Epithelial cell of esophagus (primary cell): ENCODE results near the gene MIS12.
A peak's percentile ranks its signal among the peaks of the same experiment; 100 is the strongest.

Experiments
- DNase-seq: peaks from one replicate; pipeline ENCODE4 v3.0.0; 2010; ENCODE audit warnings: low read depth
- H3K4me3 ChIP-seq: 2 replicates; pipeline ENCODE4 v1.5.1; 2011; ENCODE audit warnings: mild to moderate bottlenecking, low read length, control low read depth
- TF ChIP-seq, protein P1 (sequence below): IDR thresholded peaks from 2 replicates; pipeline ENCODE4 v1.5.1; 2011; ENCODE audit warnings: low read depth, mild to moderate bottlenecking, low read length, control low read depth, inconsistent platforms; ENCODE audit not compliant: insufficient read depth; ENCODE audit errors: missing control alignments

The MIS12 gene

DNA sequence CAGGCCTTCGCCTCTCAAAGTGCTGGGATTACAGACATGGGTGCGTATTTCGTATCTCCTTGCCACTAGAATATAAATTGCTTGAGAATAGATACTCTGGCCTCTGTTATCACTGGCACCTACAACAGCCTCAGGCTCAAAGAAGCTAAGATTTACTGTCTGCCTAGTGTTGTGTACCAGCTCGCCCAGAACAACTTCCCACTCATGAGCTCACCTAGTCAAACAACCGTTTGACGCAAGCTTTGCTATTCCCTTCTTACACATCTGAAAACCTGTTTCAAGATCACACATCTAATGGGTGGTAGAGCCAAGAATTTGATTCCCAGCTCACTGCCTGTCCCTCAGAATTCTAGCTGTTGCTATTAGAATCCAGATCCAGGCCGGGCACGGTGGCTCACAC is 24.4 kb downstream of the MIS12 start:
- H3K4me3 ChIP-seq, result no peak overlapping the region
- TF ChIP-seq, protein P1, sequence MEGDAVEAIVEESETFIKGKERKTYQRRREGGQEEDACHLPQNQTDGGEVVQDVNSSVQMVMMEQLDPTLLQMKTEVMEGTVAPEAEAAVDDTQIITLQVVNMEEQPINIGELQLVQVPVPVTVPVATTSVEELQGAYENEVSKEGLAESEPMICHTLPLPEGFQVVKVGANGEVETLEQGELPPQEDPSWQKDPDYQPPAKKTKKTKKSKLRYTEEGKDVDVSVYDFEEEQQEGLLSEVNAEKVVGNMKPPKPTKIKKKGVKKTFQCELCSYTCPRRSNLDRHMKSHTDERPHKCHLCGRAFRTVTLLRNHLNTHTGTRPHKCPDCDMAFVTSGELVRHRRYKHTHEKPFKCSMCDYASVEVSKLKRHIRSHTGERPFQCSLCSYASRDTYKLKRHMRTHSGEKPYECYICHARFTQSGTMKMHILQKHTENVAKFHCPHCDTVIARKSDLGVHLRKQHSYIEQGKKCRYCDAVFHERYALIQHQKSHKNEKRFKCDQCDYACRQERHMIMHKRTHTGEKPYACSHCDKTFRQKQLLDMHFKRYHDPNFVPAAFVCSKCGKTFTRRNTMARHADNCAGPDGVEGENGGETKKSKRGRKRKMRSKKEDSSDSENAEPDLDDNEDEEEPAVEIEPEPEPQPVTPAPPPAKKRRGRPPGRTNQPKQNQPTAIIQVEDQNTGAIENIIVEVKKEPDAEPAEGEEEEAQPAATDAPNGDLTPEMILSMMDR, result no peak
- peak; percentile 91 for DNase-seq

DNA sequence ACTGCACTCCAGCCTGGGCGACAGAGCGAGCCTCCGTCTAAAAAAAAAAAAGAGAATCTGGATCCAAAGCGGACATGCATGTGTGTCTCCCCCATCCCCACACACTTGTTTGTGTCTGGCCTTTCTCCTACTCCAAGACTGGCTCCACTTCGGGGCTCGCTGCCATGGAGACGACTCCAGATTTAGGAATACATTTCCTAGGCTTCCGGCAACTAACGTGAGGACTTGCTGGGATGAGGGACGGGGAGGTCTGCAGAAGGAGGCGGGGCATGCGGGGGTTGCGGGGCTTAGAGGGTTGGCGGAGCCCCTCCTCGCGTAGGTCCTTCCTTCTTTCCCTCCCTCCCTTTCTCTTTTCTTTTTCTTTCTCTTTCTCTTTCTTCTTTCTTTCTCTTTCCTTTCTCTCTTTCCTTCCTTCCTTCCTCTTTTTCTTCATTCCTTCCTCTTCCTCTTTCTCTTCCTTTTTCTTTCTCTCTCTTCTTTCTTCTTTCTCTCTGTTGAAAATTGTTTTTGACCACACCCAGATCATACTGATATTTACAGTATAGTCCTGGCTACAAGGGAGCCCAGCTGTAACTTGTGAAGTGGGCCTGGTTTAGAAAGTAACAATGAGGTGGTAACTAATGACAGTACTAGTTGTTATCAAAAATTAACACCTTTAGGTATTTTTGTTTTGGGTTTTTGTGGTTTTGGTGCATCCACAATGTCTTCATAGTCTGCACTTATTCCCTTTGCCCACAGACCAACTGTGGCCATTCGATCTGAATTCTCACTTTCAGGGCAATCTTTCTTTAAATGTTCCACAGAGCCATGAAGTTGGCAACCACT is 25.2 kb downstream of the MIS12 start:
- DNase-seq, result no peak
- H3K4me3 ChIP-seq, result no peak overlapping the region
- TF ChIP-seq, protein P1, result no peak

DNA sequence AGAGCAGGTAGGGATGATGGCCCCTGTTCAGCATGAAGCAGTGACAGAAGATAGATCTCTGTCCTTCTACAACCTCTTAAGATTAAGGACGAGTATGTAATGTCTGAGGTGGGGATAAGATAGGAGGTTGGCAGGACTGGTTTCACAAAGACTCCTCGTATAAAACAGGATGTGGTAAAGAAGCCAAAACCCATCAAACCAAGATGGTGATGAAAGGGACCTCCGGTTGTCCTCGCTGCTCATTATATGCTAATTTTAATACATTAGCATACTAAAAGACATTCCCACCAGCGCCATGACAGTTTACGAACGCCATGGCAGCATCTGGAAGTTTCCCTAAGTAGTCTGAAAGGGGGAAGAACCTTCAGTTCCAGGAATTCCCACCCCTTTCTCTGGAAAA is 27.3 kb downstream of the MIS12 start:
- TF ChIP-seq, protein P1, result no peak
- H3K4me3 ChIP-seq, result no peak overlapping the region
- no peak for DNase-seq

DNA sequence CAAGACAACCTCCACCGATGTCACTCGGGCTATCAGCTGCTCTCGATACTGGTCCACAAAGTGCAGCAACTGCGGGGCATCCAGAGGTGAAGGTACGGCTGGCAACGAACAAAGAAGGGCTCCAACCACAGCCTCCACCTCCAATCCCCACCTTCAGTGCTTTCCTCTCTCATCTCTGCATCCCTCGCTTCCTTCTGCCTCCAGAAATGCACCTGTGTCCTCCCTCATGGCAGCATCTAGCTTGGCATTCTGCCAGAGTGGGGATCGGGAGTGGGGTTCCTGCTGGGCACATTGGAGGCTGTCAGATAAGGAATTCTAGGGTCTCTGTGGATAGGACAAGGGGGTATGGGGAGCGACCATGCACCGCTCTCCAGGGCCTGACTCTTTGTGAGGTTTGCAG is 28.6 kb downstream of the MIS12 start:
- DNase-seq, result no peak
- no peak overlapping the region for H3K4me3 ChIP-seq
- TF ChIP-seq, protein P1, result no peak

DNA sequence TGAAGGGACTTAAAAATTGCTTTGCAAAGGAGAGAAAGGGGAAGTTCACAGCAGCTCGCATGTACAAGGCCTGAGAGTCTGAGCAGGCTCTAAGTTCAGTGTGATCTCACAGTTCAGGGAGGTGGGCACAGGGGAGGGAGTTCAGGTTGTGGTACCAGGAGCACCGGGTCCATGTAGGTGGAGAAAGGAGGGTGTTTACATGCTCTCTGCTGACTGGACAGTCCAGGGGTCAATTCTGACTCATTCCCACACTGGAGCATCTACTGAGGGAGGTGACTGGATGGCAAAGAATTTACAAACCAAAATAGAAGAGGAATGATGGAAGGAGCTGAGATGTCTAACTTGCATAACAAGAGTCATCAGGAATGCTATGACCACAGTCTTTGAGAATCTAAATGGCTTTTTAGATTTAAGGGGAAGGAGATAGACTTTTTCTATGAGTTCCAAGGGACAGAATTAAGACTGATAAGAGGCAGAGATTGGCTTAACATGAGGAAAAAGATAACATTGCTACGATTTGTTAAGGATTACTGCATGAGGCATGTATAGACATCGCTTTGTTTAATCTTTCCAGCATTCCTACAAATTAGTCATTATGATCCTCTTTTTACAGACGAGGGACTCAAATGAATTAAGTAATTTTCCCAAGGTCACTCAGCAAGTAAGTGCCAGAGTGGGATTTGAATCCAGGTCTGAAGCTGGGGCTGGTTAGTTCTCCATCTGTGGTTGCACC is 29.9 kb downstream of the MIS12 start:
- TF ChIP-seq, protein P1, result no peak
- peak; percentile 87 for DNase-seq
- no peak overlapping the region for H3K4me3 ChIP-seq

DNA sequence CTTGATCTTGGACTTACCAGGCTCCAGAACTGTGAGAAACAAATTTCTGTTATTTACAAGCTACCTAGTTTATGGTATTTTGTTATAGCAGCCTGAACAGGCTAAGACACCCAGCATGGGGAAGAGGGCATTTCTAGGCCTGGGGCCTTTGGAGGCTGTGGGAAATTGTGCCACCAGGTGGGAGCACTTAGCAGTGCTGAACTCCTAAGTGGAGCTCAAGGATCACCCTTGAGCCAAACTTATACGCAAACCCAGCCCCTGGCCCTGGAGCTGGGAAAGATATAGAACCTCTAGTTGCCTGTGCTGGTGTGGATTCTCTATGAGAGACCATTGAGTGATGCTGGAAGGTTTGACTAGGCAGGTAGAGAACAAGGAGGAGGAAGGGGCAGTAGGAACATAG is 36.1 kb downstream of the MIS12 start:
- no peak overlapping the region for H3K4me3 ChIP-seq
- TF ChIP-seq, protein P1, result no peak
- no peak for DNase-seq
